COR-L47 (cell line): ENCODE measurements around the gene MAP2K4.

Experiments used
- DNase-seq: peaks from one replicate; lab custom pipeline; 2025; lab: John Stamatoyannopoulos, UW

MAP2K4 gene

DNA sequence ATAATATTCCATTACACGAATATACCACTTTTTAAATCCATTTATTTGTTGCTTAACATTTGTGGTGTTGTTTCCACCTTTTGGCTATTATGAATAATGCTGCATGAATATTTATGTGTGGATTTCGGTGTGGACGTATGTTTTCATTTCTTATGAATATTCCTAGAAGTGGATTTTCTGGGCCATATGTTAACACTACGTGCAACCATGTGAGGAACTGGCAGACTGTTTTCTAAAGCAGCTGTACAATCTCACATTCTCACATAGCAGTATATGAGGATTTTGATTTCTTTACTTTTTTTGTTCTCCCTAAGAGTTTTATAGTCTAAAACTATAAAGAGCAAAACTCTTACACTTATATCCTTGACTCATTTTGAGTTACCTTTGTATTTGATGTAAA, 143.4 kb downstream of the MAP2K4 start:
- no peak for DNase-seq

DNA sequence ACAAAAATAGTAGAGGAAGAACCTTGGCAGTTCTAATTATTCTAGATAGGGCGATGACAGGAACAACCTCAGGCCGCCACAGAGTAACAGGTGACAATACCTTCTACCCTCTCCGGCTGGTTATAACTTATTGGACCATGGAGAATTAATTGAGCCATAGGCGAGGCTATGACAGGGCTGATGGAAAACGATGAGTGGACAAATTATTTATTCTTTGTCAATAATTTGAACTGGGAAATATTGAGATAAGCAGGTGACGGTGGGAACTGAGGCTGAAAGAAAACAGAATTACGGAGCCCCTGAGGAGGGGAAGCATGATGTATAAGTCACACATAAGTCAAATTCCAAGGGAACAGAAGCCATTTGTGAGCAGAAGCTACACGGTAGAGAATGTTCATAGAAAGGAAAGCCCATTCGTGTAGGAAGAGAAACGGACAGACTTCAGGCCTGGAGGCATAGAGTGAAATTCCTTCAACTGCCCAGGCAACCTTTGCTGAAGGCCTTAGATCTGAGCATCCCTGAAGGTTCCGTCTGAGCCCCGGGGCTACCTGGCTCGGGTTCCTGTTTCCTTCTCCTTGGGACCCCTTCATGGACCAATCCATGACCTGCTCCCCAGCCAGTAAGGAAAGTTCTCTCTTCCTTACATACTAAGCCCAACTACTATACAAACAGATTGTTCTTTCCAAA, 158.1 kb downstream of the MAP2K4 start:
- DNase-seq, result no peak

DNA sequence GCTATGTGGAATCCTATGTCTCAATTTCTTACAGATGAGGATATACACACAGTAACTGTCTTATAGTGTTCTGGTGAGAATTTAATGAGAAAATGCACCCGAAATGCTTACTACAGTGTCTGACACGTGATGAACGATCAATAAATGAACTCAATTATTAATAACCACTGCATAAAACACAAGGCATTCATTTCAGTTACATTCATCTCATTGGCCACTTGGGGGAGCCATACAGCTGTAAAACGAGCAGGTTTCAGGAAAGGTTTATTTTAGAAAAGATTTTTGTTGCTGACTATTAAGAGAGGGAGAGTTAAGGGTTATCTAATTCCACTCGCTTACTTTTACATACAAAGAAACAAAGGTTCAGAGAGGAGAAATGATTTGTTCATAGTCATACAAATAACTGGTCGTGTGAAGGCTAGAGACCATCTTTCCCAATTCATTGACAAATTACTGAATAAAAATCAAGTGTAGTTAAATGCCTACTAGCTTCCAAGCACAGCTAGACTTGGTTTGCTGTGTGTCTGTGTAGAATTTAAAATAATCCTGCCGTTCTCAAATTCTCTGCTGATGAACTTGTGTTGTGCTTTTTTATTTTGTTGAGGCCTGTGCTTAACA, 160.1 kb downstream of the MAP2K4 start:
- no peak for DNase-seq

DNA sequence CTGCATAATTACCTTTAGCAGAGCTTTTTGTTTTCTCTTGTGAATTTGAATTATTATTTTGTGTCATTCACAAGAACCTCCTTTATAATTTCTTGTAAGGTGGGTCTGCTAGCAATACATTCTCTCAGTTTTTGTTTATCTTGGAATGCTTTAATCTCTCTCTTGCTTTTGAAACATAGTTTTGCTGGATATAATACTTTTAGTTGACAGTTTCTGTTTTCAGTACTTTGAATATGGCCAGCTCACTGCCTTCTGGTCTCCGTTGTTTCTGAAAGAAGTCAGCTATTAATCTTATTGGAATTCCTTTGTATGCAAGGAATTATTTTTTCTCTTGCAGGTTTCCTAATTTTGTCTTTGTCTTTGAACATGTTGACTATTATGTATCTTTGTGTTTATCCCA, 167.0 kb downstream of the MAP2K4 start:
- no peak for DNase-seq

DNA sequence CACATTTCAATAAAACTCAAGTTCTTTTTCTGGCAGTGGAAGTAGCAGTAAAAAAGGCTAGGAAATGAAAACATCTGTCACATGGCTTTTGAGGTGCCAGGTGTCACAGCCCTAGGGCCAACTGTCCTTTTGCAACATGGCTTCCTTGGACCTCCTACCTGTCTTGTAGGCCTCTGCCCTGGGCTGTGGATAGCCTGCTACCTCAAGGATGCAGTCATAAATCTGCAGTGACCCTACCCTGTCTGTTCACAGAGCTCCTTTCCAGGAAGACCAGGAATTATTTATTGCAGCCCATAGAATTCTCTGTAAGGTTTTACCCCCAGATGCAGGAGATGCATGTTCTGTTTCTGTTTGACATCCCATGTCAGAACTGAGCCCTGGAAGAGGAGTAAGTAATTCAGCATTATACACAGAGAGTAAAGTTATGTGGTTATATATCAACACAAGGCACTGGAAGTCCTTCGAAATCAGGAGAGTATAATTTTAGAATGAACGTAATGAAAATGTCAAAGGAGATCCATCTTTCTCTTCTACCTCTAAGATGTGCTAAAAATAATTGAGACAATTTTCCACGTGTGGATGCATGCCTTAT, 172.6 kb downstream of the MAP2K4 start:
- no peak for DNase-seq
